GM19463 (cell line): ENCODE data around the gene TMX3.

ENCODE experiments used
- ATAC-seq: cut with Tn5 transposase; IDR thresholded peaks from one replicate; pipeline ENCODE4 v1.9.1; 2021; ENCODE audit warnings: mild to moderate bottlenecking, moderate library complexity; ENCODE audit not compliant: unreplicated experiment

TMX3 gene

GRCh38 chr18:68714712-68715496, at the start of gene TMX3:
TMX3 (minus strand) TSS chr18:68715108; CDS start chr18:68714981, 127 bp downstream.
- peak; percentile 95 for ATAC-seq

- no peak for ATAC-seq
Observed at GRCh38 chr18:68764016-68764415, 49.1 kb upstream of the TMX3 start.

GRCh38 chr18:68763083-68763482, 48.2 kb upstream of the TMX3 start:
- no peak for ATAC-seq

GRCh38 chr18:68759308-68759707, 44.4 kb upstream of the TMX3 start:
- ATAC-seq, result no peak

GRCh38 chr18:68757126-68757525, 42.2 kb upstream of the TMX3 start:
- ATAC-seq, result no peak

DNA sequence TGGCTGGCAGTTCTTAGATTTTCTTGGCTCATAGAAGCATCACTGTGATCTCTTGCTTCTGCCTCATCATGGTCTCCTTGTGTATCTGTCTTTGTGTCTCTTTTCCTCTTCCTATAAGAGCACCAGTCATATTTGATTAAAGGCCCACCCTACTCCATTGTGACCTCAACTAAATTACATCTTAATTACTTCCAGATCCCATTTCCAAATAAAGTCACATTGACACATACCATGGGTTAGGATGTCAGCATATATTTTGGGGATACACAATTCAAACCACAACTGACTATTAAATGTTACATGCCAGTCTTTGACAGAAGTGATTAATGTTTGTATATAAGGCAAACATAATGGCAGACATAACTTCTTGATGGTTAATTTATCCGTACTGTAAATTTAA, 27.3 kb upstream of the TMX3 start:
- no peak for ATAC-seq

DNA sequence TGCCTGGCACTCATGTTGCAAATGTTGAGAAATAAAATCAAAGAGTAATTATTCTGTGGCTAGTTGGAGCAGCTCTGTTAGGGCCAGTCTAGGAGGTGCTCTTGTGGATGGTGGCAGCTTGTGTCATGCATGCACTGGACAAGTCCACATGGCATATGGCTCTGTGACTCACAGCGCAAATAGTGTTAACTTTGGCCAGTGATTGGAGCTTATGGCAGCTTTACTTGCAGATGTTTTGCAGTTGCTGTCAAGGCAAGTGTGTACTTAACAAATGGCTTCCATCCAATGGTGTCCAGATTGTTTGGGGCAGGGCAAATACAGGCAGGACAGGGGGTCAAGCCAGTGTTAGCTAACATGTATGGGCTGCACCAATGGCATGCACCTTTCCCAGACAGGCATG, 26.1 kb upstream of the TMX3 start:
- ATAC-seq, result no peak

- ATAC-seq, result no peak
Observed at GRCh38 chr18:68739462-68739861, 24.6 kb upstream of the TMX3 start.

DNA sequence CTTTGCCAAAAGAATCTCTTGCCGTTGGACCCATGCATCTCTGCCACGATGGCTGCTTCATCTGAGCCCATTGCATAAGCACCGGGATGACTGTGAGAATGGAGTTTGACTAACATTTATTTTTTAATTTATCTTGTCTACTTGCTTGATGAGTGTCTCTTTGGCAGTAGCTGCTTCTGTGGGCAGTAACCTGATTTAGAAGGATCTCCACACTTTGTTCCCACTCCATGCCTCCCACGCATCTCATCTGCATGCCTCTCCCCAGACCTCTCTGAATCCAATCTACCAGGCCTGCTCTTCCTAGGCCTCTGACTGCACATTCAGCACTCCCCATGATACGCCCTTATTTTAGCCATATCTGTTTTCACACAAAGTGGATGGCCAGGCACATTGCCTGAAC, 23.7 kb upstream of the TMX3 start:
- ATAC-seq, result no peak

GRCh38 chr18:68735483-68736343, 20.8 kb upstream of the TMX3 start:
- peak; percentile 79 for ATAC-seq

DNA sequence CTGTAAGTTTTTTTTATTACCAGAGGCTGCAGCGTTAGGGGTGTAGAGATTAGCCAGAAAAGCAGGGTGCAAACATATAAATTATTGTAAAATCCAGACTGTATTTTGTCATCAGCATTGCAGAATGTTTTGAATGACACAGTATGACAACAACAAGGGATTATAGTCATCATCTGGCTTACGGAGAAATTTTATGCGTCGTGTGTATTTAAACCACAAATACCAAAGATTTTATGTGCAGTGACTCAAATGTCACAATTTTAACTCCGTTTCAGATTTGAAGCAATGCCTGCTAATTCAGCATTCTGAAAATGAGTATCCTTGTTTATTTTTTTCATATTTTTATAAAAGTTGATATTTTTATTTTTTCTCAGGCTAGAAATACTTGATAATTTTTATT, 19.4 kb upstream of the TMX3 start:
- ATAC-seq, result no peak

GRCh38 chr18:68733707-68734106, 18.8 kb upstream of the TMX3 start:
- ATAC-seq, result no peak

GRCh38 chr18:68728081-68728700, 13.3 kb upstream of the TMX3 start:
- ATAC-seq, result no peak

DNA sequence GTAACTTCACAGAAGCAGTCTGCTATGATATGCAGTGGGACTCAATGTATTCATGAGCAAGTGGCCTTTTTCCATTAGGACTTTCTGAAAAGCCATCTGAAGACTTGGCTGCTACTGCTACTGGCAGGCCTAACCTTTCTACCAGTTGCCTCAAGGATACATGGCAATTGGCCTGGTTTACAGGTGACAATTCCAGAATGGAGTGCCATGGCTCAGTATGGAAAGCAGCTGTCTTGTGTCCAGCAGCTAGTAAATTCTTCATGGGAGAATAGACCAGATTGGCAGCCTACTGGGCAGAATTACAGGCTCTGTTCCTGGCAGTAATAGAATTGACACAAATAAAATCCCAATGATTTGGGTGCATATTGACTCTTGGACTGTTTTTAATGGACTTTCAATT, 12.6 kb upstream of the TMX3 start:
- no peak for ATAC-seq

DNA sequence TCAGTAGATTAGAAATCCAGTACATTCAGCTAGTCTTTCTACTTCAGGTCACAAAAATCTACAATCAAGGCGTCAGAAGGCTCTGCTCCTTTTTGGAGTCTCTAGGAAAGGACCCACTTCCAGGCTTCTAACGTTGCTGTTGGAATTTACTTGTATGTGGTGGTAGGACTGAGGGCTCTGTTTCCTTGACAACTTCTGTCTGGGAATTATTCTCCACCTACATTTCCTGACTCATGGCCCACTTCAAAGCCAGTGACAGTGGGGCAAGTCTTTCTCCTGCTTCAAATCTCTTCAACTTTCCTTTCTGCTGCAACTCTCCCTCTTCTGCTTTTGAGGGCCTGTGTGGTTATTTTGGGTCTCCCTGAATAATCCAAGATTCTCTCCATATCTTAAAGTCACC, 10.4 kb upstream of the TMX3 start:
- no peak for ATAC-seq

DNA sequence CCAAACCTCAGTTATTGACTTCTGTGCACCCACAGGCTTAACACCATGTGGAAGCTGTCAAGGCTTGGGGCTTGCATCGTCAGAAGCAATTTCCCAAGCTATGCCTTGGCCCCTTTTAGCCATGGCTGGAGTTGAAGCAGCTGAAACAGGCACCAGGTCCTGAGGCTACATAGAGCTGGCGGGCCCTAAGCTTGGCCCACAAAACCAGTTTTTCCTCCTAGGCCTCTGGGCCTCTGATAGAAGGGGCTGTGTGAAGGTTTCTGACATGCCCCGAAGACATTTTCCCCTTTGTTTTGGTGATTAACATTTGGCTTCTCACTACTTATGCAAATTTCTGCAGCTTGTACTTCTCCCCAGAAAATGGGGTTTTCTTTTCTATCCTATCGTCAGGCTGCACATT, 9.1 kb upstream of the TMX3 start:
- no peak for ATAC-seq

GRCh38 chr18:68723539-68723938, 8.6 kb upstream of the TMX3 start:
- no peak for ATAC-seq

DNA sequence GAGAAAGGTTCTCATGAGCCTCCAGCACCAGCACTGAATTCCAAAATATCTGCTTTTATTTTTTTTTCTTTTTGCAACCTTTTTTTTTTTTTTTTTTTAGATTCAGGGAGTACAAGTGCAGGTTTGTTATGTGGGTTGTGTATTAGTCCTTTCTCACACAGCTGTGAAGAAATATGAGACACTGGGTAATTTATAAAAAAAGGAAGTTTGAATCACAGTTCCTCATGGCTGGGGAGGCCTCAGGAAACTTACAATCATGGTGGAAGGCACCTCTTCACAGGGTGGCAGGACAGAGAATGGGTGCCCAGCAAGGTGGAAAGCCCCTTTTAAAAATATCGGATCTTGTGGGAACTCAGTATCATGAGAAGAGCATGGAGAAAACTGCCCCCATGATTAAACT, 7.9 kb upstream of the TMX3 start:
- no peak for ATAC-seq

GRCh38 chr18:68721681-68722583, 7.0 kb upstream of the TMX3 start:
- ATAC-seq, result peak; percentile 85

DNA sequence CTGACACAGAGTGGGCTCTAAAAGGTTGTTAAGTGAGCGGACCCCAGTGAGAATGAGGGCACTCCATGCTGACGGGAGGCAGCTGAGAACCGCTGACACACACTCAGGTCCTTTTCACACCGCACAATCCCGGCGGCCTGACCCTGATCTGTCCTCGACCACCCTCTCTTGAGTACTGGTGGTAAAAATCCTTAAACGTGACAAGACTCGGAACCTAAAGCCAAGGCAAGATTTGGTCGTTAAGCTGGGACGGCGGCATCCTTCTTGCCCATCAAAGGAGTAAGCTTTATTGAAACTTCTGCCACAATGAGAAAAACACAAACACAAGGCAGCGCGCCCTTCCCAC, 569 bp downstream of the TMX3 start:
- ATAC-seq, result peak; percentile 2

DNA sequence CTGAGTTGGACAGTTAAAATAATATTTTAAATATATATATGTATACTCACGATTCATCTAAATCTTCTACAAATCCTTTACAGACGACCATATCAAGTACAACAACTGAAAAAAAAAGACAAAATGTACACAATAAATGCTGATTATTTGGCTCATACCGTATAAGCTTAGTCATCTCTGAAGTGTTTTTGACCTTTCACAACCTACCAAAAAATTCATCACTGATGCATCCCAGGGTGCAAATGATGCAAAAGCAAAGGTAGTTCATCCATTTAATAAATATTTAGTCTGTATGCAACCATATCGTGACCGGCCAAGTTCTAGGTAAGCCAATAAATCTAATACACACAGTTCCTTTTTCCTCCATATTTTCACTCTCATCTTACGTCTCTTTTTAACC, 1.1 kb downstream of the TMX3 start:
- ATAC-seq, result no peak
